HG02840 (cell line): ENCODE data around the gene TEX35.
"Not testable (repeated sequence)": the region's sequence is repeated elsewhere in the genome, so short reads cannot be mapped to it uniquely, and the experiment has no call there.

Experiments
- ATAC-seq: cut with Tn5 transposase; IDR thresholded peaks from one replicate; pipeline ENCODE4 v1.9.1; 2021; ENCODE audit warnings: mild to moderate bottlenecking, moderate library complexity, moderate number of reproducible peaks; ENCODE audit not compliant: unreplicated experiment, low FRiP score

The TEX35 gene

DNA sequence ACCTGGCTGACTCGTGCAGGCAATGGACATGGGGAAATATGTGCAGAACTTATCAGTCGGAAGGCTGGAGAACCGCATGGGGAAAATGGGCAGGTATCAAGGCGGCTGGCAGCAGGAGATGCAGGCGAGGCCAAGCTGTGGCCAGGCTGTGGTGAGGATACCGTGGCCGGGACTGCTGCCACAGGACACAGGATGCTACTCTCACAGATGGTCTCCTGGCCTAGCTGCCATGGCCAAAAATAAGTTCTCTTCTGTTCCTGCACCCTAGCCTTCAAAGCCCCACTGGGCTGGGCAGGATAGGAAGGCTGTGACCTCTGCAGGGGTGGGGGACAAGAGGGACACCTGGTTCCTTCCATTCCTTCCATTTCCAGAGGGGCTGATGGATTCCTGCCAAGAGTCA is 26.4 kb downstream of the TEX35 start:
- no peak for ATAC-seq

DNA sequence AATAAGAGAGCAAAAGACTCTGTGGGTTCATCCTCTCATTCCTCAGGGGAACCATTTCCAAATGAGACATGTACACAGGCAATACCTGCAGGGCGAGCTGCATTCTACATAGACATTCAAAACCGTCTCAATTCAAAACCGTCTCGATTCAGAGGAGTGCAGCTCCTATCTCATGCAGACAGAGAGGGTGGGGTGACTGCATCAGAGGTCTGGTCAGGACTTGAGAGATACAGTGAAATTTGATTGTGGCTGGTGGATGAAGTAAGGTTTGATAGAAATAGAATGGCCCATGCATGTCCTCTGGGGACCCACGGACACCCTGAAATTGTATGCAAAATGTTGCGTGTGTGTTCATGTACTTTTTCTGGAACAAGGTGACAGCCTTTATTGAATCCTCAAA is 27.3 kb downstream of the TEX35 start:
- ATAC-seq = no peak

DNA sequence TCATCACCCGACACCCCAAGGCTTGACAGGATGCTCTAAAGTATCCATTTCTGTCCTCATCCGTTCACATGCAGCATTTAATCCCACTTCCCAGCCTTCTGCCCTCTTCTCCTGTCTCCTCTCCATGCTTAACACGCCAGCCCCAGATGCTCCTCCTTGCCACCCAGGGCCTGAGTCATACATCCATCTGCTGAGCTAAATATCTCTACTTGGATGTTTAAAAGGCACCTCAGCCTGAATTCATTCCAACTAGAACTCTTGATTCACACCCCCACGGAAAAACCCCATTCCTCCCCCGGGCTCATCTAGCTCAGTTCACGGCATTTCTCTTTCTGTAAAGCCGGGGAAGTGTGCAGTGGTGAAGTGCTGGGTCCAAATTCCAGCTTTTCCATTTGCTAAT is 27.7 kb downstream of the TEX35 start:
- ATAC-seq = no peak

DNA sequence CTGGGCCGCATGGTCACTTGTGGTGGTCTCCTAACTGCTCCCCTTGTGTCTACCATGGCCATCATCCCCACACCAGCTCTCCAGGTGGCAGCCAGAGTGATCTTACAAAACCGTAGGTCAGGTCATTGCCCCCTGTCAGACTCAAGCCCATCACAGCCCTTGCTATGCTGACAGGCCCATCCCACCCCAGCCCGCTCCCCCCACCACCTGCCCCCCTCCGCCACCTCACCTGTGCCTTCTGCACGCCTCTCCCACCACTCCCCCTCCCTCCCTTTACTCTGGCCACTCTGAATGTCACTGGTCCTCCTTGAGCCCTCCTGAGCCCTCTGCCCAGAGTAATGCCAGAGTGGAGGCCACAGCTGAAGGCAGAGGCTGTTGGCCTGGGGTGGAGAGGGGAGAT is 28.5 kb downstream of the TEX35 start:
- ATAC-seq = no peak

DNA sequence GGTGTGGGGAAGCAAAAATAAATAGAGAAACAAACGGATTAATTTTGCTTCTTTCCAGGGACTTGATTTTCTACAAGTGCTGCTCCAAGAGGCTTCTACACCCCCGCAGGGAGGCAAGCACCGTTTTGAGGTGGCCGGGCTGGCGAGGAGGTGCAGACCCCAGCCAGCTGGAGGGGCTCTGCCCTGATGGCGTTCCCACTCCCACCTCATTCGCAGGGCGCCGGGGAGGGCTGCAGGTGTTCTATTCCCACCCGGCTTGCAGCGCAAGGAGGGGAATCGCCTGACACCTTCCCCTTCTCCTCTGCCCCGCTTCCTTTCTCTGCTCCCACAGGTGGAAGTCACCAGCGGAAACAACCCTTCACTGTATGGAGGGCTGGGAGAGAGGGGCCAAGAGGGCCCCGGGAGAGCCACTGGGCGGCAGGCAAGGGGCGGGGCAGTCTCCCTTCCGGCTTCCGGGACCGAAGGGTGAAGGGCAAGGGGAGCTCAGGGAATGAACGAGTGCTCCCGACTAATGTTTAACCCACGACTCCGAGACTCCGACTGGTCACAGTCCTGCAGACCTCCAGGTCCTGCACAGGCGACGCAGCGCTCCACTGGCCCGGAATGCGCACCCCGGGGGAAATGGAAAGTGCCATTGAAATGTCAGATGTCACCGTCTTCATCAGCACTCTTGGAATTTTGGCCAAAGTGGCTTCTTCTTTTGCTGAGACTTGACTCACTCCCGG is 29.1 kb downstream of the TEX35 start:
- peak; percentile 52 for ATAC-seq

DNA sequence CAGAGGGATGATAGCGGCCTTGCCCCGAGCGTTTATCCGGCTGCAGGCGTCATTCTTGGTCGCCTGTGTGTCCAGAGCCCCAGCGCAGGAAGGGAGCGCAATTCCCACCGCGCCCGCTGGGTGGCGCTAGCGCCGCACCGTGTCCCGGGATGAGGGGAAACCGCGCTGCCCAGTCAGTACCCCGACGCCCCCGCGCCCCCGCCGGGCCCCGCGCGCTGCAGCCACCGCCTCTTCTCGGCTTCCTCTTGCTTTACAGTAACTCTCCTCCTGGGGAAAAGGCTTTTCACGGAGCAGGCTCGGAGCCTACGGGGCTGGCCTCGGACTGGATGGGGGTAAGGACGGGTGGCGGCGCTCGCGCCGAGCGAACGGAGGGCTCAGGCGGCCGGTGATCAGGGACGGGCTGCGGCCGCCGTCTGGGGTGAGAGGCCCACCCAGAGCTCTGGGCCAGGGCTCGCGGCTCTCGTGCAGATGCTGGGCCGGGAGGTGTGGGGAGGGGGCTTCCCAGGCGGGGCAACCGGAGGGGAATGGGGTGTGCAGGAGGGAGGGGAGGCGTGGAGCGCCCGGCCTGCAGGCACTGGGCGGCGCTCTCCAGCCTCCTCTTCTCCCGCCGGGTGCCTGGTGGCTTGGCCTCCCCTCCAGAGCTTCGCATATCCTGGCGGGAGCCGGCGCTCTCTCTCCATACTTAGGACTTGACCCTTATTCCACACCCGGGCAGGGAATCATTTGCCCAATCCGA is 29.8 kb downstream of the TEX35 start:
- ATAC-seq = peak; percentile 68

DNA sequence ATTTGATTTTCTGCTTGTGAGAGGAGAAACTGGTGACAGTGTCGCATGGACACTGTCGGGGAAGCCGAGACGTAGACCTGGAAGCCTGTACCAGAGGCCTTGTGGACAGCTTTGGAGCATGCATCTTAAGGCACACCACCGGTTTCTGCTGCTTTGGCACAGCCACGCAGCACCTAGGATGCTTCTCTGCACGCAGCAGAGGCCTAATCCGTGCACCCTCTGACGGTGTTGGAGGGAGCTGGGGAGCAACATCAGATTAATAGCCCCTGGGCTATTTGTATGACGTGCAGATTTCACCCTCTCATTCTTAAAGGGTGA is 30.3 kb downstream of the TEX35 start:
- peak; percentile 25 for ATAC-seq

DNA sequence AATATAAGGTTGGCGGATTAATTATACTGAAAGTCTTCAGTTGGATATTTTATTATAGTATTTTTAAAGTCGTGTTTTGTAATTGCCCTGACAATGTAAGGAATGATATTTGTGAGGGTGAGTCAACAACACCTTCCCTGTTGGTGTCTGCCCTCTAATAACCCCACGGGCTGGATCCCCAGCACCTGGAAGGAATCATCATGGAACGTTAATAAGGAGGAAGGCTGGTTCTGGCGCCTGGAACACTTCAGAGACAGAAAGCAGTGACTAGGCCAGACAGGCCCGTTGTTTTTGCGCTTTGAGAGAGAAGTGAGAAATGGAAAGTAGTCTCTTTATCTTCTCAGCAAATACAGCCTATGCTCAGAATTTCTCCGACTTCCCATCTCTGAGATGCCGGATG is 31.6 kb downstream of the TEX35 start:
- ATAC-seq = no peak

DNA sequence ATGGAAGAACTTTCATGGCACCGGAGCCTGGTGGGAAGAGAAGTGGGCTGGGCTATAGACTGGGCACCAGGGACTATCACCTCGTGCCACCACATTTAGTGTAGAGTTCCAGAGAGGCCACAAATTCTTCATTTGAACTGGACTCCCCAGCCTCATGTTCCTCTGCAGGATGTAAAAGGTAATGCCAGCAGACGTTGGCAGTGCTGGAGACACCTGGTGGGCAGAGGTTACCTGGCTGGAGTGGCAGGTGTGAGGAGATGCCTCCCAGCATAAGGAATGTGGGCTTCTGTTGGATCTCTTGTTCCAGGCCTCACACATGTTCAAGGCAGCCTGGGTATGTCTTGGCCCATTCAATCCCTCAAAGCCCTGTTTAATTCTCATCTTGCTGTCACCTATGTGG is 35.2 kb downstream of the TEX35 start:
- ATAC-seq = no peak

DNA sequence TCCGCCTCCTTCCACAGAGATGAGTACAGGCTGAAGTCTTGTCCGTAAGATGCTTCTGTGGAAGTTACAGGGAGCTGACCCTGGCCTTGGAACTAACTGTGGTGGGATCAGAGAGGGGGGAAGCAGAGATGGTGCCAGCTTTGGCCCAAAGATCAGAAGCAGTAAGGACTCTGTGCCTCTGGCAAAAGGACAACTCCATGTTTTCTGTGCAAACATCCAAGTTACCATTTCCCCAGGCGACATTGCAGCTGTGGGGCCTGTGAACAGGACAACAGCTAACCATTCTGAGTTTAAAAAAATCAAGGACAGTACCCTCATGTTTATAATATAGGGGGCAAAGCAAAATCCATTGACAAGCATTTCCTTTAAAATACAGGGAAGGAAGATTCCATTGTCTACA is 38.4 kb downstream of the TEX35 start:
- no peak for ATAC-seq

DNA sequence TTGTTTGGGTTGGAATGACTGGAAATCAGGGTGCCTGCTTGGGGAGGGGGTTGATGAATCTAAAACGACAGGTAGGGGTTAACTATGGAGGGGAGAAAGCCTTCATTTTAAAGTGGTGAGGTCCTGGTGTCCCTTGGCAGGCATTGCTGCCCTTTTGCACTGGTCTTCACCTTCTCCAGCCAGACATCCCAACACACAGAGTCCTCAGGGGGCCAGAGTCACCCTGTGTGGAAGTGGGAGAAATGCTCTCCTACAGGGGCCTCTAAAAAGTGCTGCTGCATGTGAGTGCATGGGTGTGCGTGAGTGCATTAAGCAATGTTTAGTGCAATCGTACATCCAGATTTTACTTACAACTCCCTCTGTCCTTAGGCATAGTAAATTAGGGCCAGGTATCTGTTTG is 39.0 kb downstream of the TEX35 start:
- no peak for ATAC-seq

DNA sequence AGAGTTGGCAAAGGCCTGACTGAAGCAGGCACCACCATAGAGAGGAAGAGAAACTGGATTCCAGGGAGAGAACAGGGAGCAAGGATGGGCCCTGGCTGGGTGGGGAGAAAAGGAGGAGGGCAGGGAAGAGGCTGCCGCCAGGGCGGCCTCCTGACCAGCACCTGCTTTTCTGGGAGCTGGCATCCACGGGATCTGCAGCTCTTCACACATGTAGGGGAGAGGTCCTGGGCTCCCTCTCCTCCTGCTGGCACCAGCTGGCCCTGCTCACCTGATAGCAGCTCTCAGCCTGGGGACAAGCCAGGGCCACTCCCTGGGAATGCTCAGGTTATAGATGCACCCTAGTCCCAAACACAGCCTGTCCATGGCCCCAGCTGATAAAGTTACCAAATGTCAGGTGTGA is 39.9 kb downstream of the TEX35 start:
- no peak for ATAC-seq

DNA sequence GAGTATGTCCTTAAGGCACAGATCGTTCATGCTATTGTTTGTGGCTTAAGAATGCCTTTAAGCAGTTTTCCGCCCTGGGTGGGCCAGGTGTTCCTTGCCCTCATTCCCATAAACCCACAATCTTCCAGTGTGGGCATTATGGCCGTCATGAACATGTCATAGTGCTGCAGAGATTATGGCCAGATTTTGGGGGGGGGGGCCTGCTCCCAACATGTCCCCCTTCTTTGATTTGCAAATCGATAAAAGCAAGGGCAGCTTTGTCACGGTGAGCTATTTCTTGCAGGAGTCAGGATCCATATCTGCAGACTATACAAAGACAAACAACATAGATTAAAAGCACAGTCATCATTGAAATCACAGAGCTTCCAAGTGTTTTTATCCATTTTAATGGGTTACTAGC is 41.4 kb downstream of the TEX35 start:
- ATAC-seq = not testable (repeated sequence)

DNA sequence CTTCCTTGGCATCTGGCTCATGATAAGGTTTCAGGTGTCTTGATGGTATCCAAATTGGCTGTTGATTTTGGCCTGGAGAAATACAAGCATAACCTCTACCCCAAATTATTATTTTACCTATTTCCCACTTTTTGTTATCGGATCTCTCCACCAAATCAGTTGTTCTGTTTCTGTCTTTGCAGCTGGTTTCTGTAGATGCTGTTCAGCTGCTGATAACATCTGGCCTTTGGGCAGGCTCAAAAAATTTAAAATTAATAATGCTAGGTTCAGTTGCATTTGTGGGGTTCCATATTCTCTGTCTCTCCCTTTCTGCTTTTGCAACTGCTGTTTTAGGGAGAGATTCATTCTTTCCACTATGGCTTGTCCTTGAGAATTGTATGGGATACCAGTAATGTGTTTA is 42.7 kb downstream of the TEX35 start:
- ATAC-seq = not testable (repeated sequence)

DNA sequence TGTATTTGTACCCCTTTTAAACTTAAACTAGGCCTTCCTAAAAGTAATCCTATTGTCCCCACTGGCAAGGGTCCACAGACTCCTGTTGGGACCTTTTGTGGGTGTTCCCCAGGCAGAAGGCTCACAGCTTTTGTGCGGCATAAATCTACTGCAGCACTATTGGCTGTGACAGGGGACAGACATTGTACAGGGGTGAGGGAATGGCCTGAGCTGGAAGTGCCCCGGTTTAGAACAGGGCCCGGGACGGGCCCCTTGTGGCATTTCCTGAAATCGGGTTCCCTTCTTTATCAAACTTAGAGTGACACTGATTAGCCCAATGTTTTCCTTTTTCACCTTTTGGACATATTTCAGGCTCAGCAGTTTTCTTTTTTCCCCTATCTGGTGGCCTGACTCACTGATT is 45.9 kb downstream of the TEX35 start:
- ATAC-seq = not testable (repeated sequence)

DNA sequence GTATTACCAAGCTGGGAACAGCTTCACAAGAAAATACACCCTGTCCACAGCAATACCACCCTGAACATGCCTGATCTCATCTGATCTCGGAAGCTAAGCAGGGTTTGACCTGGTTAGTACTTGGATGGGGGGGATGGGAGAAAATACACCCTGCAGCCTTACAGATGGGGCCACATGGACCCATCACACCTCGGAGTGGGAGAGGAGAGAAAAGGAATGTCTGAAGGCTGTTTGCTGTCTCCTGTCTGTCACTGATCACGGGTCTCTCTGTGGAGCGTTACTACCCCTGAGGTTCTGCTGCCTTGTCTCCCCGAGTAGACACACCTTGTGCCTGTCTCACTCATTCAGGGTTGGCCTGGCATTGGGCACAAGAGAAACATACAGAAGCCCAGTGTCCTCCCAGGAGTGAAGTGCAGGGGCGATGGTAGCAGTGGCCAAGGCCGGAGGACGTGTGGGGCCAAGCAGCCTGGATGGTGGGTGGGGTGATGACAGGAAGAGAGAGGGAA is 48.0 kb downstream of the TEX35 start:
- ATAC-seq = no peak

DNA sequence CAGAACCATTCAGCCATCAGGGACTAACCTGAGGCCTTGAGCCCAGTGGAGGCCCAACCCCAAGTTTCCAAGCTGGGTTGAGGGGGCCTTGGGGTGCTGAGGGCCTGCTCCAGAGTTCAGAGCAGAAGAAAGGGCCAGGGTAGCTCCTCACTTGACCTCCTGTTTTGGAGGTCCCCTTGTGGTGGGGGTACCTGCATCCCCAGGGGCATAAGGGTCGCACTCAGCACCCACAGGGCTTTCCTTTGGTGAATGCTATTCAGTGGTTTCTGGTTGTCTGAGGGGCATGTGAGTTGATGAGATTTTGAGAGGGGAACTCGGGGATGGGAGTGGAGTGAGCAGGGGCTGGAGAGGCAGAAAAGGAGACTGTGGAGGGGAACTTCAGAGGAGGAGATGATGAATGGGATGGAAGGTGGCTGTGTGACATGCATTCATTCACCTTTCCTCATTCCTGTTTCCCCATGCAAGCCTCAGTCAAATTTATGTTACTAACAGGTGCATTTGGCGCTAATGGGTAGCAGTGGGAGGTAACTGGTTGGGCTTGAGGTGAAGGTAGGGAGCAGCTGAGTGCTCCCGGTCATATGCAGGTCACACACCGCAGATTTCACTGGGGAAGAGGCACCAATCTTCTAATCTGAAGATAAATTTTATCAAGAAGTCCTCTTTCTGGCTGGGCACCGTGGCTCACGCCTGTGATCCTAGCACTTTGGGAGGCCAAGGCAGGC is 50.4 kb downstream of the TEX35 start:
- no peak for ATAC-seq

DNA sequence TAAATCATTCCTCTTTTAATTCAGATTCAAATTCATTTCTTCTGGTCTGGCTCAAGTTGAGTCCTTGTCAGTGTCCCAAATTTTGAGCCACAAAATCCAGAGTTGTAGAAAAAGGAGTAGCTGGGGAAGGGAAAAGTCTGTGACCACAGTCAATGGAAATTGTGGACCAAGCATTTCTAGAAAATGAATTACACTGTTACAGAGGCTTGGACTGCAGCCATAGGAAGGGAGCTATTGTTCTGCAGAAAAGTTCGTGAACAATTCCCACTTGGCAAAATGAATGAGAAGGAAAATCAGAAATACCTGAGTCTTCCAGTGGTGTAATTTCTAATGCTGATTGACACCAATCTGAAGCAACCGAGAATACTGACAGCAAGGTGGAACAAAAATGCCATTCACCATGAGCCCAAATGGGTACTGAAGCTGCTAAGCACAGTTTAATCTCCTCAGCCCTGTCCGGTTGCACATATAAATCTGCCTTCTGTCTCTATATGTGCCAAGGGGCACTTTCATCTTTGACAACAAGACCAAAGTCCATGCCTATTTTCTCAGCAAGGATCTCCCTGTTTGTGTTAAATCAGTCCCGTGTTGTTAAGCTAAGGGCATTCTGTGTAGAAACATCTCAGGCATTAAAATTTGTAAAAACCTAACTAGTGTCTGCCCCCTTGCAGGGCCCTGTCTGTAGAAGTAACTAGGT is 51.3 kb downstream of the TEX35 start:
- no peak for ATAC-seq

DNA sequence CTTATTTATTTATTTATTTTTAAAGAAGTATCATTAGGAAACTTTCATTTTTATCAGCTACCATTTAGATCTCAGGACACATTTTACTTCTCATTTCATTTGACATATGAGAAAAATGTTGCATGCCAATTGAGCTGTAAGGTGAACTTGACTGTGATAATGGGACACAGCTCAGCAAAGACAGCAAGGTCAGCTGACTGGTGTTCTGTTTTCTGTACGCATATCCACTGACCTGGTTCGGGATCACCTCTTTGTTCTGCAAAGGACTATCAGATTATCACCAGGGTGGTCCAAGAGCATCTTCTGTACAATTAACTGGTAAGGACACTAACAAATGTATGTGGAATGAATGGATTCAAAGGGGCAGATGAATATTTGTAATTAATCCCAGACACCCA is 51.9 kb downstream of the TEX35 start:
- no peak for ATAC-seq

DNA sequence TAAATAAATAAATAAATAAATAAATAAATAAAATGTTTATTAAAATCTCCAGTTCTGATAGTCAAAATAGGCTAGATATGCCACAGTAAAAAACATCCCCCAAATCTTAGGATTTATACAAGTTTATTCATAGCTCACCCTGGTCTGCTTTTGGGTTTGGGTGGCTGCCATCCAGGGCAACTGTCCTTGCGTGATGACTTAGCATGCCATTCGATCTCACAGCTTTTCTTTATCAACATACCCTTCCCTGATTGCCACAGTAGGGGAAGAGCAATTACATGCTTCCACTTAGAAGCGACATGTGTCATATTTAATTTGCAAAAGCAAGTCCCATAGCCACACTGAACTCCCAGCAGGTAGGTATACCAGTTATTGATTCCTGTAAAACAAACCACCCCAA is 52.7 kb downstream of the TEX35 start:
- no peak for ATAC-seq

DNA sequence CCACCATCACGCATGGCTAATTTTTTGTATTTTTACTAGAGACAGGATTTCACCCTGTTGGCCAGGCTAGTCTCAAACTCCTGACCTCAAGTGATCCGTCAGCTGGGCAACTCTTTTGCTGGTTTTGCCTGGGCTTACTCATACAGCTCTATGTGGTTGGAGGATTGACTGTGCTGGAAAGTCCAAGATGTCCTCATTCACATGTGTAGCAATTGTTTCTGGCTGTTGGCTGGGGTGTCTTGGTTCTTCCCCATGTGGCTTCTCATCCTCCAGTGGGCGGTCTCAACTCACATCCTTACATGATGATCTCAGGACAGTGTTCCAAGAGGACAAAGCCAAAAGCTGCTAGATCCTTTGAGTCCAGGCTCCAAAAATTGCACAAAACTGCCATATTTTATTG is 53.3 kb downstream of the TEX35 start:
- ATAC-seq = peak; percentile 91
